ENCODE measurements around the gene KCNJ5.

The KCNJ5 gene

DNA sequence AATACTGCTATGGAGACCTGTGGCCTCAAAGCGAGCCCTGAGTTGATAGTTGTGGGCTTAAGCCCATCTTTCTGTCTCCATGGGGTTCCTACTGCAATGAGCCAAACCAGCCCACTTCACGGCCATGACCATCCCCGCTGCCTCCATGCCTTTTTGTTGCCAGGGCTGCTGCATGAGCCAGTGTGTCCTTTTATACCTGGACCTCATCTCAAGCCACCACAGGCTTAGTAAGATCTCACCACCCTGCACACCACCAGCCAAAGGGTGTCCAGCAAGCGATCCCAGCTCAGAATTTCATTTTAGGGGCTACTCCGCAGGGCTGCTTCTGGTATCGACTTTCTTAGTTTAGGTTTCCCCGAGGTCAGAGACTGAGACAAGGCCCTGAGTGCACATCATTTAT lies 43.2 kb downstream of the KCNJ5 start:
- DNase-seq: no peak

DNA sequence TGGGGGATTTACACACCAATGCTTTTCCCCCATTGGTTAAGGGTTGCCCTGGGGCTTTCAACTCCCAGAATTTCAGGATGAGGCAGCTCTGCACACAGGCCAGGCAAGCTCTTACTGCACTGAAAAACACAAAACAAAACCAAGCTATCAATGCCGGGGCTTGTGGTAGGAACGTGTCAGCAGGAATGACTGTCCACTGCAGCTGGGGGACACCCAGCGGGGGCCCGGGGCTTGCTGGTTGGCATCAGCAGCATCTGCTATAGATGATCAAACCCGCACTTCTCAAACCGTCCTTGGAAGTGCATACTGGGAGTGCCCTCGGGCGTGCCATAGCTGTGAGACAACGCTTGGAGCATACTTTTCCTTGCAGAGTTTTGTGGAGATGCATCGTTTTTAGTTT lies 43.8 kb downstream of the KCNJ5 start:
- no peak for DNase-seq

DNA sequence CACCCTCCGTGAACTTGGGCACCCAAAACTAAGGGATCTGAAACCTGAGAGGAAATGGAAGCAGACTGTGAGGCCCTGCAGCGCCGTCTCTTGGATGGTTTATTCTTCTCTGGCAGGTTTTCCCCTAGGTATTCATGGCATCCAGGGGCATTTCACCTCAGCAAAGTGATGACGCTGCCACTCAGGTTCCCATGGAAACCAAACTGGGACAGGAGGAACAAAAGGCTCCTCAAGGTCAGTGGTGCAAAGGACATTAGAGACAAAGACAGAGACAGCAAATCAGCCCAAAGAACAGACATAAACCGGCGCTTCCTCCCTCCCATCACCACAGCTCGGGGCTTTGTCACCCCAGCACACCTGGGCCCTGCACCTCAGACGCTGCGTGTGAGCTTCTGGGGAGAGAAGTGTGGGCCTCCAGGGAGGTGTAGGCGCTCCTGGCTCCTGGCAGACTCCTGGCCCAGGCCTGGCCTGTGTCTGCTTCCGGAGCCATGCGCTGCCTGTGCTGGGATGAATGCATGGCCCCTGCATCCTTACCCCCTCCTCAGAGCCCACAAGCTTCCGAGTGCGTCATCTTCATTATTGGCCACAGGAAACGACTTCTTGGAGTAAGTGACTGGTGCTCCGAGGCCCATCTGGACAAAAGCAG lies 45.6 kb downstream of the KCNJ5 start:
- no peak for DNase-seq

DNA sequence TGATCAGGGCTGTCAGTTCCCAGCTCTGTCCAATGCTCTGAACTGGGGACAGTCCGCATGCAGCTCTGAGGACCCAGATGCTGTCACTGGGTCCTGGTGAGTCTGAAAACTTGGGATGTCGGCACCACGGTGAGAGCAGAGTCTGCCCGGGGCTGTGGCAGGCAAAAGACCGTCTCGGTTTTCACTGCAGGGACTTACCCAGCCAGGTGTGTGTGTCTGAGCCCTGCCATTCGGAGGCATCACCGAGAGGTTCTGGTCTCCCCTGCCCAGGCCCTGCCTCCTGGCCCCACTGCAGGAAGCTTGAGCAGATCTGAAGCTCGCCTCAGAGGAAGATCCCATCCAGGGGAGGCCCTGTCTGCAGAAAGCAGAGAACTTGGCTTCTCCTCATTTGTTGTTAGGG lies 46.3 kb downstream of the KCNJ5 start:
- DNase-seq: no peak

DNA sequence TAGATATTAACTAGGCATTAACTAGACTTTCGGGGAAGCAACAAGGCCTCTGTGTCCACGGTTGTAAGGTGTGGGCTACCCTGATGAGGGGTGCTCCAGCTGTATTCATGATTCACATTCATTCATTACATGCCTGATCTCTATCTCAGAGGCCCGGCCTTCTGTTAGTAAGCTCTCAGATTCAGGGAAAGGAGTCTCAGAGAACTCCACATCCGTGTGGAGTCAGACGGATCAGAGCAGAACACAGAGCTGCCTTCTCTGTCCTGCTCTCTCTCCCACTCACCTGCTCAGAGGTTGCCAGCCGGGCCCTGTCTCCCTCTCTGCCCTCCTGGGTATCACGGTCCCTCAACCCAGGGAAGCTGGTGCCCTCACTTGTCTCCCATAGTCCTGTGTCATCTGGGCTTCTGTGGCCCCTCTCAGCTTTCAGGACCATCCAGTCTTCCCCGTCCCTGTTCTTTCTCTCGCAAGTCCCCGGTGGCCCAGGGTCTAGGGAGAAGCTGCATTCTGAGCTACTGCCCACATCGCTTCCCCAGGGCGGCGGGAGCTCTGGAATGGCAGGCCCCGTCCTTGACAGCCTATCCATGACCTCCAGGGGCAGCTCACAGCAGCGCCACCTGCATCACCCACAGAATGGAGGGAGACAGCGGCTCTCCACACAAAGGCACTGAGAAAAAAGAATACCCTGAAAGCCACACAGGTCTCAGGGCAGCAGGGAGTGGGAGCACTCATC lies 47.2 kb downstream of the KCNJ5 start:
- DNase-seq: no peak

DNA sequence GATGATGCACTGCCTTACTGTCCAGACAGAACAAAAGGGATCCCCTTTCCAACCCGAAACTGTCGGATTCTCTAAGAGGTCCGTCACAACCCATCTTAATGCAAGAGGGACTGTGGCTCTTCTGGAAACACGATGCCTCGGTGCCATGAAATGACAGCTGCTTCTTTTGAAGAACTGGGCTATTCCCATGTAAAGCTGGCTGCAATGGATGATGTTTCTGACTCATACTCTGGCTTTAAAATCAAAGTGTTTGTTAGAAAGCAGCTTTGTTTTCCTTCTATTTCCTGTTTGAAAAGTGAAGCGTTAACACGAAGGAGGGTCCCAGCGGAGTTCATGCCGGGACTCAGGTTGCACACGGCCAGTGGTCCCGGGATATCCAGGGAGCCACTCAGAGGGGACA lies 48.4 kb downstream of the KCNJ5 start:
- DNase-seq: no peak

DNA sequence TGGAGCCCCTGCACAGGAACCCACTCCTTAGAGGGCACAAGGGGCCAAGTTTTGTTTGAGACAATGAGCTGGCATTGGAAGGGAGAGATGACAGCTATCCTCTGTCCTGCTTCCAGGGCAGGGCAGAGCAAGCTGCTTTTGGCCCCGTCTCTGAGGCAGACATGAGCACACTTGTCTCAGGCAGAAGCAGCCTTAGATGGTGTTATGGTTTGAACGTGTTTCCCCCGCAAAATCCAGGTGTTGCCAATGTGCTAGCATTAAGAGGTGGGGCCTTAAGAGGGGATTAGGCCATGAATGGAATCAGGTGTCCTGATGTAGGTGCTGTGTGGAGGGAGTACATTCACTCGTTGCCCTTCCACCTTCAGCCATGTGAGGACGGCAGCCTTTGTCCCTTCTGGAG lies 49.0 kb downstream of the KCNJ5 start:
- DNase-seq: no peak

DNA sequence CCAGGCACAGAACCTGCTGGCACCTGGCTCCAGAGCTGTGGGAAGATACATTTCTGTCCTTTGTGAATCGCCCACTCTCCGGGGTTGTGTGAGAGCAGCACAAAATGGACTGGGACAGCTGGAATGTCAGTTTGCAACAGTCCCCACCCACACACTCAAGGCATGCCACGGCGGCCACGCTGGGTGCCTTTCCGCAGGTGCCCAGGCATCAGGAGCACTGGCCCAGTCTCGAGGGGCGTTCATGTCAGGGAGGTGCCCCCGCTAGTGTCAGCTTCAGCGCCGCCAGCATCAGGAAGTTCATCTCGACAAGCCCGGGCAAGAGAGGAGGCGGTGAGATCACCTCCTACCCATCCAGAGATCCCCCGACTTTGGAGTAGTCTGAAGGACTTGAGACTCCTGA lies 49.4 kb downstream of the KCNJ5 start:
- no peak for DNase-seq

DNA sequence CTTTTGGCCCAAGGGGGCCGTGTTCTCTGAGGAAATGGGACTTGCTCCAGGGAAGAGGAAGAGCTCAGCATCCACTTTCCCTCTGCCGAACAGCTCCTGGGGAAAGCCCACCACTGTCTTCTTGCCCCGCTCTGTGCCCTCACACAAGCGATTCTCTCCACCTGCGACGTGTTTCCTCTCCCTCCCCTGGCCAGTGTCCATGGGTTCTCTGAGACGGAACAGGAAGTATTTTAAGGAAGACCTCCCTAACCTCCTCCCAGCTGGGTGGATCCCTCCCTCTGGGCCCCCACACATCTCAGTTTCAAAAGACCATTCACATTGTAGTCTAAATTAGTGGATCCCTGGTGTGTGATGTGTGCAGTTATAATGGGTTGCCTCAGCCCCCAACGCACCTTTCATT lies 50.0 kb downstream of the KCNJ5 start:
- DNase-seq: peak in 2 of 3 donors; percentile 21 to 22

DNA sequence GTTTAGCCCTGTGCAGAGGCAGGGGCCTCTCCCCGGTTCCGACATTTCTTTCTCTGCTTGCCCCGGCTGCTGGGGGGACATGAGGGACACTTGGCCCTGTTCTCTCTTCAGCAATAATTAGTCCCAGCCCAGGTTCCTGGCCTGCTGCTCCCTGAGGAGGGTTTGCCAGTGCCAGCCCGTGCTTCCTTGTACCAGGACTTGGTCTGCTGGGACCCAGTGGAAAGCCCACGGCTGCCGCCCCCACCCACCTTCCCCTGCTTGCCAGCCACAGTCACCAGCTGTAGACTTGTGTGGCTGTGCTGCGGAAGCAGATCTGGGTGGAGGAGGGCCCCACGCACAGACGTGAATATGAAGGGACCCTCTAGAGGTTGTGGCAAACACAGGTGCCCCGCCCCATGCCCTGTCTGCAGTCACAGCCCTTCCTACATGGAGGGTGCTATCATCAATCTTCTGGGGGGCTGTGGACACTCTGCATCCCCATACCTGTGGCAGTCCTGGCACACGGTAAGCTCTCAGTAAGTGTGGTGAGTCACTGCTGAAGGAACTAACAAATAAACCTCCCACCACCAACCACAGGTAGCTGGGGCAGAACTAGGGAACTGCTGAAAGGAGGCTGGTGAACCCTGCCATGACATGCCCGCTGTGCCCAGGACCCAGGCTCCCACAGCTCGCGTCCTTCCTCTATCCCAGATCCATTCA lies 50.6 kb downstream of the KCNJ5 start:
- no peak for DNase-seq

DNA sequence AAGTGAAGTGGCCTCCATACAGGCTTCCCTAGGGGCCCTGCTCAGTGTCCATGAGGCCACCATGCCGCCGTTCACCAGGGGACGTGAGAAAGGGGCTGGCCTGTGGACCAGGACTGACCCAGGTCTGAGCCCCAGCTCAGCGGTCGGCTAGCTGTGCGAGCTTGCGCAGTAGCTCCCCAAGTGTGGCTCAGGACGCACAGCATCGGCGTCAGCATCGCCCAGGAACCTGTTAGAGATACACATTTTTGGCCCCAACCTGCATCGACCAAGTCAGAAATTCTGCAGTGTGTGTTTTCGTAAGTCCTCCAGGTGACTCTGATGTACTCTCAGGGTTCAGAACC lies 51.1 kb downstream of the KCNJ5 start:
- no peak for DNase-seq

DNA sequence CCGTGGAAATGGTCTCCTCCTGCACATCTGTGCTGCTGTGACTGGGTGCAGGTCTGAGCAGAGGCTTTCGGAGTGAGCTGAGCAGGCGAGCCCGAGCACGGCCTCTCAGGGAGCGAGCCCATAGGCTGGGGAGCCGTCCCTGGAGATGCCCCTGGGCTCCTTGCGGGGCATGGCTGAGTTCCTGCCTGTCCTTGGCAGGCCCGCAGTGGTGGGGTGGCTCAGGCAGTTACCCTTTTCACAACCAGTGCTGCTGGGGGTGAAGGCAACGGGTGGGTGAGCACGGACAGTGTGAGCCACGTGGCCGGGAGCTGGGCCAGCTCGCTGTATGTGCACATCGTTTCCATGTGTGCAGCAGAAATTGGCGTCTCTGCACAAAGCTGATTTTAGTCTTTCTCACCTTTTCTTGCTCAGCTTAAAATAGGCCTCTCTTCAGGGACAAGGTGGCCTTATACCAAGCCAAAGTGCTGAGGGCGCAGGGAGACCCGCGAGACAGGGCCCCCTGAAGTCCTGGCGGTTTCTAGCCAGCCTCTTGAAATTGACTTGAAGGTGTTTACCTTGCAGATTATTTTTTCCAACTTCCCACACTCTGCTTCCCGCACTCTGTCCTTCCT lies 51.8 kb downstream of the KCNJ5 start, which contains the start of gene TP53AIP1:
TP53AIP1 (minus strand) TSS at position 55 of the 611 bp plus-strand sequence. CDS start 5,053 bp downstream, outside the sequence.
- no peak for DNase-seq

DNA sequence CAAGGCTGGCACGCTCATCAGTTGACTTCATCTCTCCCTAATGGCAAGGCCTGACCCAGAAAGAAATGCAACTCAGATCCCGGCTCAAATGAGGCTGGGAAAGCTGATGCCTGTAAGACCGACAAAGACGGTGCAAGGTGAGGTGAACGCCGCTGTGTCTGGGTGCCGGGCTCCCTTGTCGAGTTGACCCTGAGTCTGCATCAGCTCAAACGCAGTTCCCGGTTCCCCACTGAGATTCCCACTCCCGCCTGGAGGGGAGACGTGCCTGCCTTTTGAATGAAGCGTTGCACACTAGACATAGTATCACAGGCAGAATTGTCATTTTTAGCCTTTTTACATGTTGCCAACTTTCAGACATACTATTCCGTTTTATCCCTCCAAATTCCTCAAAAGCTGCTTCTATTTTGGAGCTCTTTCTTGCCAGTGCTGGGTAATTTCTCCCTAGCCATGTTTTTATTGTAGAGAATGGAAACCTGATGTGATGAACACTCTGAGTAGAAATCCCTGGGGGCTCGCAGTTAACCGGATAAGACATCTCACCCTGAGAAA lies 52.3 kb downstream of the KCNJ5 start:
- DNase-seq: no peak

DNA sequence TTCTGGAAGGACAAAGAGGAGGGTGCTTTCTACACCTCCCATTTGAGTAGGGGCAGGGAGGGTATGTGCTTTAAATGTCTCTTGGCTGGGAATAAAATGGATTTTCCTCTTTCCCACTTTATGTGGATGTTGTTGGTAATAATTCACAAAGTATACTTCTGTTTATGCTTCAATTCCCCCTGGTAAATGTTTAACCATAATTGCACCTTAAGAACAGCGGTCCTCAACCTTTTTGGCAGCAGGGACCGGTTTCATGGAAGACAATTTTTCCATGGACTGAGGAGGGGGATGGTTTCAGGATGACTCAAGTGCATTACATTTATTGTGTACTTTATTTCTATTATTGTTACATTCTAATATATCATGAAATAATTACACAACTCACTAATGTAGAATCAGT lies 55.5 kb downstream of the KCNJ5 start:
- no peak for DNase-seq

DNA sequence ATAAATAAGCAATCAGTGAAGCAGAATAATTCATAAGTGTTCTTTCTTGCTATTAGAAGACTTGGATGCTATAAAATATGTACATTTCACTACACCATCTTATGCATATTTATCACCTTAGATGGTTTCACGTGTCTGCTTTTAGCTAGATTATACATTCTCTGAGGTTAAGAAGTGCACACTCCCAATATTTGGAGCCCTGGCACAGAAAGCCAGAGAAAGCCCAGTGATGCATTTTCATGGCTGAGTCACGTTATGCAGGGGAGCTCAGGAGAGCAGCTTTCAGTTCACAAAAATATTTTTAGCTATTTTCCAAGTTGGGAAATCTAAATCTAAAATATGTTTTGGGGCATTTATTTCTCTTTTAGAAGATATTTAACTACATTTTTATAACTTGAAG lies 56.6 kb downstream of the KCNJ5 start:
- peak; percentile 22 to 42 (median 35) for DNase-seq

DNA sequence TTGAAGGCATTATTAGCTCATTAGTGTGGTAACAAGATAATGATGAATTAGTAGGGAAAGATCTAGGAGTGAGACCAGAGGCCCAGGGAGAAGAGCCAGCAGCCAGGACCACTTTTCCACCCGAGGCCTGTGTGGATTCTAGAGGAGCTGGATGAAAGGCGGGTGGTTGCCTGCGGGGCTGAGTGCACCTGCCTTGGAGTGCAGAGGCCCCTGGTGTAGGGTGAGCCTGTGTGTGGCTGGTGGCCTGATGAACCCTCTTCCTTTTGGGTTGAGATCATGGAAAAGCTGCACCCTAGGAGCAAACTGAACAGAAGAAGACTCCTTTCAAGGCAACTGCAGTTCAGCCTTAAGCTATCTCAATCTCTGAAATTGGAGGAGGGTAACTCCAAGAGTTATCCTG lies 57.4 kb downstream of the KCNJ5 start:
- peak; percentile 26 to 43 (median 31) for DNase-seq

DNA sequence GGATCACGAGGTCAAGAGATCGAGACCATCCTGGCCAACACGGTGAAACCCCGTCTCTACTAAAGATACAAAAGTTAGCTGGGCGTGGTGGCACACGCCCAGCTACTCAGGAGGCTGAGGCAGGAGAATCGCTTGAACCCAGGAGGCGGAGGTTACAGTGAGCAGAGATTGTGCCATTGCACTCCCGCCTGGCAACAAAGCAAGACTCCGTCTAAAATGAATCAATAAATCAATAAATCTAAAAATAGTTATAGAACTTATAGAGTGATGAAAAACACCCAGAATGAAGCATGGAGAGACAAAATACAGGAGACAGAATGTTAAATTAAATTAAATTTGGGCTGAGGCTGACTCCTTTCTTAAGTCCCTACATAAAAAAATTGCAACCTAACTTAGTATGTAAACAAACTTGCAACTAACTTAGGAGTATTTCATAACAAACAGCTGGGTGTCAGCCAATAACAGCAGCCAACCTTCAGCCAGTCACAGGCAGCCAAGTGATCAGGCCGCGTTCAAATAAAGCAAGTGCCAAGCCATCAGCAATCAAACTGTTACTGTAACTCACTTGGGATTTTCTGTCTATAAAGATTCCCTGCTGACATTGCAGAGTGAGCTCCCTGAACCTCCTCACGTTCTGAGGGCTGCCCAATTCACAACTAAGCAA lies 58.8 kb downstream of the KCNJ5 start:
- no peak for DNase-seq

DNA sequence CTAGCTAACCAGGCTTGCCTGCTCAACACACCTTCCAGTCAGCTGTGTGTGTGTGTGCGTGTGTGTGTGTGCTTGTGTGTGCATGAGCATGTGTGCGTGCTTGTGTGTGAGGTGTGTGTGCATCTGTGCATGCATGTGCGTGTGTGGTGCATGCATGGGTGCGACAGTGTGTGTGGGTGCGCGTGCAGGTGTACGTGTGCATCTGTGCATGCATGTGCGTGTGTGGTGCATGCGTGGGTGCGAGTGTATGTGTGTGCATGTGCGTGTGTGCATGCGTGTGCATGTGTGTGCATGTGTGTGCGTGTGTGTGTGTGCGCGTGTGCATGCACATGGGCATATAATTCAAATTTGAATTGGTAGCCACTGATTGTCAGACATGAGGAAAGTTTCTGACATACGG lies 62.0 kb downstream of the KCNJ5 start:
- no peak for DNase-seq

DNA sequence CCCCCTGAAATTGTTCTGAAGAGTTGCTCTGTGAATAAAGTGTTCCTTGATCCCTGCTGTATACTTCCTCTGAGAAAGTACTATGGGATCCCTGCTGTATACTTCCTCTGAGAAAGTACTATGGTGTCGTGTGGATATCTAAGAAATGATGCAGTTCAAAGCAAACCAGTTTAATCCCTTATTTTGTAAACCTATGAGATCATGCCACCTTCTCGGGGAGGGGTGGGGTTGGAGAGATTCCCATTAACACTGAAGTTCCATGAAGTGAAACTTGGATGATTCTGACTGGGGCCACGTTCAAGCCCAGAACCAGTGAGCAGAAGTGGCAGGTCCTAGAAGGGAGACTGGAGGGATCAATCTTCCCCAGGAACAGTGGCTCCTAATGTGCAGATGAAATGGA lies 64.5 kb downstream of the KCNJ5 start:
- peak; percentile 39 to 63 (median 44) for DNase-seq

DNA sequence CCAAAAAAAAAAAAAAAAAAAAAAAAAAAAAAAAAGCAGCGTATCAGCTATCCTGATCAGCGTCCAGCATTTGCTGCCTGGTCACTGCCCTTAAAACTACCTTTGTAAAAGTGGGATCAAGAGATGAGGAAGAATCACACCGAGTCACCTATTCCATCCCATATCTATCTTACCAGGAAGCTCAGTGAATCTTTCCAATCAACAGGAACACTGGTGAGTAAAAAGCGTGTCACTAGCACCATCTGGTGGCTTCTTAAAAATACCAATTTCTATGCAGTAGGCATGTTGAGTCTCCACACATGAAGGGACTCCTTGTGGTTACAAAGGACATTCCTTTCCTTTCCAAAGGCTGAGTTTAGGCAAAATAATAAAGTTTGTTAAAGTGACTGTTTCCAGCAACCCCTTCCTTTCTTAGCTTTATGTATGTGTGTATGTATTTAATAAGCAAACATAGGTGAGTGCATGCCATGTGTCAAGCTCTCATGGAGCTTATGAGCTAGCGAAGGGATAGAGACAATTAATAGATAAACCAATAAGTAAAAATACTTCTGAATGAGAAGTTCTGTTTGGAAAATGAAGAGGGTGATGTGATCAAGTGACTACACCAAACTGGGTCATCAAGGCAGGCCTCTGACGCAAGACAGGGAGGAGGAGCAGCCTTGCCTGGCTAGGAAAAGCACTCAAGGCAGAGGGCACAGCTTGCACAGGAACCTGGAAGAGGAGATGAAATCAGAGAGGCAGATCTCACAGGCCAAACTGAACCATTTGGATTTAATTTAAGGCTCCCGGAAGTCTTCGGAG lies 65.4 kb downstream of the KCNJ5 start:
- DNase-seq: peak; percentile 79 to 86 (median 86)

DNA sequence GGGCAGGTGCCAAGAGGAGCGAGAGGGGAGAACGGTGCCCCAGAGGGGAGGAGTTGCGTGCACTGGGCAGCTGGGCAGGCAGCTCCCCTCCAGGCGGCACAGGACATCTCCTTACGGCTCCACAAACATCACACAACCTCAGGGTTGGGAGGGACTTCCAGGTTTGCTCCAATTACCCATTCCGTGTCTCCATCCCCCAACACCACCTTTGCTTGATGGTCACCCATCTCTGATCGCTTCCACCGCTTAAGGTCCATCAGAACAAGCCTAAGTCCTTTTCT lies 66.0 kb downstream of the KCNJ5 start:
- no peak for DNase-seq

DNA sequence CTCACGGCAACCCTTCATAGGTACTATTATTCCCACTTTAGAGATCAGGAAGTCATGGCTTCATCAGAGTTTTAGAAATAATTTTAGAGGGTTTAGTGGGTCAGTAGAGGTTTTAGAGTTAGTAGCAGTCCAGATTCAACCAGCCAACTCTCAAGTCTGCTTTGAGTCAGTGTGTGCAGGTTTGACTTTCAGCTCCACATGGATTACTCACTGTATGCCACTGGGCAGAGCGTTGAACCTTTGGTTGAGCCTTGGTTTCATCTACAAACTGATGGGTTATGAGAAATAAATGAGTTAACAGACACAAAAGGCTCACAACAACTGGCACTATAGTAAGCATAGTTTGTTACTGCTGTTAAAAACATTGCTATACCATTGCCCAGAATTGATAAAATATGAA lies 70.5 kb downstream of the KCNJ5 start:
- DNase-seq: no peak
